Activated CD4-positive, alpha-beta T cell treated with anti-CD3 and anti-CD28 coated beads, Interleukin-2, amount 10 ng/mL, durations not matched to agents 7 days and 5 days (primary cell): ENCODE data around the gene PREX1. TPM values are rescaled to one million over a fixed set of nuclear protein-coding genes. Genes with fewer than 3 reads are reported as not detected.

Experiments used
- CTCF ChIA-PET: fragments of 350-600 bp; sonication (Branson Sonifier 250); formaldehyde crosslinking; loops from one replicate; lab custom pipeline; 2021; ENCODE audit warnings: antibody characterized with exemption; lab: Charles Lee
- POLR2A ChIA-PET: fragments of 350-600 bp; sonication (Branson Sonifier 250); formaldehyde crosslinking; loops from one replicate; lab custom pipeline; 2021; ENCODE audit warnings: antibody characterized with exemption; lab: Charles Lee
- DNase-seq: peaks from one replicate; pipeline ENCODE4 v3.0.0-alpha.2; 2020
- H3K27ac Mint-ChIP-seq: one replicate; pipeline ENCODE4 v1.8.0; 2021; ENCODE audit warnings: mild to moderate bottlenecking, moderate library complexity, mixed read lengths
- H3K27me3 Mint-ChIP-seq: one replicate; pipeline ENCODE4 v1.8.0; 2021; ENCODE audit warnings: mixed read lengths
- H3K36me3 Mint-ChIP-seq: one replicate; pipeline ENCODE4 v1.8.0; 2021; ENCODE audit warnings: low read depth, mixed read lengths
- H3K4me1 Mint-ChIP-seq: one replicate; pipeline ENCODE4 v1.8.0; 2021; ENCODE audit warnings: mixed read lengths
- H3K4me3 Mint-ChIP-seq: one replicate; pipeline ENCODE4 v1.8.0; 2021; ENCODE audit warnings: mild to moderate bottlenecking, moderate library complexity, mixed read lengths
- H3K9me3 Mint-ChIP-seq: one replicate; pipeline ENCODE4 v1.8.0; 2021; ENCODE audit warnings: mixed read lengths
- total RNA-seq, 2 experiments: library from RNA; stranded (reverse); gene quantifications; one replicate each; pipeline ENCODE4 v1.2.3, GENCODE V29; 2021

The PREX1 gene
- total RNA-seq, 2 experiments from 2014 or later: 81.0 to 86.1 TPM

- H3K4me3 Mint-ChIP-seq: no peak overlapping the region
- CTCF ChIA-PET: interaction anchor here (0.6 to 4.0 kb wide), 11 partner anchors 13 to 1420 kb away, joined by 3 to 20 read pairs (median 4); no protein-coding TSS in a partner anchor
- POLR2A ChIA-PET: no interaction called here
- no peak for DNase-seq
- peaks cover 3% of the 10 kb centered on the region for H3K36me3 Mint-ChIP-seq
- no peaks in the 10 kb centered on the region for H3K9me3 Mint-ChIP-seq
- no peaks in the 10 kb centered on the region for H3K27me3 Mint-ChIP-seq
- H3K27ac Mint-ChIP-seq: peak overlapping the region; percentile 5
- H3K4me1 Mint-ChIP-seq: peaks cover 12% of the 10 kb centered on the region
Observed at GRCh38 chr20:48619126-48620101, 208.4 kb downstream of the PREX1 start.

GRCh38 chr20:48618631-48619030 lies 209.2 kb downstream of the PREX1 start:
- no peaks in the 10 kb centered on the region for H3K27me3 Mint-ChIP-seq
- no peaks in the 10 kb centered on the region for H3K9me3 Mint-ChIP-seq
- peaks cover 3% of the 10 kb centered on the region for H3K36me3 Mint-ChIP-seq
- no peak for DNase-seq
- peaks cover 12% of the 10 kb centered on the region for H3K4me1 Mint-ChIP-seq
- ChIA-PET POLR2A (no interaction called here), CTCF (interaction anchor here (3.7 kb wide), 1 partner anchor 941 kb away, joined by 20 read pairs; no protein-coding TSS in a partner anchor)
- H3K27ac Mint-ChIP-seq: no peak overlapping the region
- H3K4me3 Mint-ChIP-seq: no peak overlapping the region

- Mint-ChIP-seq H3K27ac (no peak overlapping the region), H3K4me3 (no peak overlapping the region), H3K9me3 (no peaks in the 10 kb centered on the region), H3K4me1 (peaks cover 12% of the 10 kb centered on the region), H3K27me3 (no peaks in the 10 kb centered on the region), H3K36me3 (peaks cover 3% of the 10 kb centered on the region)
- no peak for DNase-seq
- POLR2A ChIA-PET: no interaction called here
- CTCF ChIA-PET: no interaction called here
Observed at GRCh38 chr20:48618052-48618451, 209.7 kb downstream of the PREX1 start.

GRCh38 chr20:48617481-48617880 lies 210.3 kb downstream of the PREX1 start:
- Mint-ChIP-seq H3K27me3 (no peaks in the 10 kb centered on the region), H3K9me3 (no peaks in the 10 kb centered on the region), H3K4me3 (no peak overlapping the region), H3K27ac (no peak overlapping the region), H3K36me3 (no peaks in the 10 kb centered on the region), H3K4me1 (peaks cover 12% of the 10 kb centered on the region)
- POLR2A ChIA-PET: no interaction called here
- CTCF ChIA-PET: no interaction called here
- no peak for DNase-seq

GRCh38 chr20:48616481-48616880 lies 211.3 kb downstream of the PREX1 start:
- Mint-ChIP-seq H3K27me3 (no peaks in the 10 kb centered on the region), H3K4me3 (no peak overlapping the region), H3K4me1 (peaks cover 10% of the 10 kb centered on the region), H3K9me3 (no peaks in the 10 kb centered on the region), H3K27ac (no peak overlapping the region), H3K36me3 (no peaks in the 10 kb centered on the region)
- DNase-seq: no peak
- CTCF ChIA-PET: no interaction called here
- POLR2A ChIA-PET: no interaction called here

- ChIA-PET POLR2A (no interaction called here), CTCF (no interaction called here)
- H3K27ac Mint-ChIP-seq: no peak overlapping the region
- no peaks in the 10 kb centered on the region for H3K9me3 Mint-ChIP-seq
- peaks cover under 1% of the 10 kb centered on the region for H3K27me3 Mint-ChIP-seq
- H3K4me3 Mint-ChIP-seq: no peak overlapping the region
- H3K4me1 Mint-ChIP-seq: peaks cover 4% of the 10 kb centered on the region
- no peak for DNase-seq
- no peaks in the 10 kb centered on the region for H3K36me3 Mint-ChIP-seq
Observed at GRCh38 chr20:48615871-48616270, 211.9 kb downstream of the PREX1 start.

- Mint-ChIP-seq H3K36me3 (no peaks in the 10 kb centered on the region), H3K9me3 (no peaks in the 10 kb centered on the region), H3K4me1 (no peaks in the 10 kb centered on the region), H3K4me3 (no peak overlapping the region), H3K27ac (no peak overlapping the region), H3K27me3 (peaks cover 2% of the 10 kb centered on the region)
- ChIA-PET CTCF (no interaction called here), POLR2A (no interaction called here)
- no peak for DNase-seq
Observed at GRCh38 chr20:48614593-48615274, 213.1 kb downstream of the PREX1 start.

GRCh38 chr20:48613926-48614325 lies 213.9 kb downstream of the PREX1 start:
- Mint-ChIP-seq H3K27me3 (peaks cover 4% of the 10 kb centered on the region), H3K9me3 (no peaks in the 10 kb centered on the region), H3K4me3 (no peak overlapping the region), H3K4me1 (no peaks in the 10 kb centered on the region), H3K27ac (no peak overlapping the region), H3K36me3 (no peaks in the 10 kb centered on the region)
- CTCF ChIA-PET: no interaction called here
- POLR2A ChIA-PET: no interaction called here
- DNase-seq: no peak

GRCh38 chr20:48612335-48612734 lies 215.5 kb downstream of the PREX1 start:
- POLR2A ChIA-PET: no interaction called here
- Mint-ChIP-seq H3K4me3 (no peak overlapping the region), H3K36me3 (no peaks in the 10 kb centered on the region), H3K27ac (no peak overlapping the region), H3K27me3 (peaks cover 4% of the 10 kb centered on the region), H3K9me3 (no peaks in the 10 kb centered on the region), H3K4me1 (no peaks in the 10 kb centered on the region)
- CTCF ChIA-PET: no interaction called here
- DNase-seq: no peak

- DNase-seq: no peak
- CTCF ChIA-PET: no interaction called here
- Mint-ChIP-seq H3K27me3 (peaks cover 4% of the 10 kb centered on the region), H3K4me1 (no peaks in the 10 kb centered on the region), H3K4me3 (no peak overlapping the region), H3K36me3 (no peaks in the 10 kb centered on the region), H3K27ac (no peak overlapping the region), H3K9me3 (no peaks in the 10 kb centered on the region)
- POLR2A ChIA-PET: no interaction called here
Observed at GRCh38 chr20:48610996-48611395, 216.8 kb downstream of the PREX1 start.

GRCh38 chr20:48609491-48609978 lies 218.3 kb downstream of the PREX1 start:
- Mint-ChIP-seq H3K4me1 (no peaks in the 10 kb centered on the region), H3K9me3 (no peaks in the 10 kb centered on the region), H3K36me3 (no peaks in the 10 kb centered on the region), H3K27me3 (peaks cover 4% of the 10 kb centered on the region), H3K27ac (no peak overlapping the region), H3K4me3 (no peak overlapping the region)
- DNase-seq: no peak
- CTCF ChIA-PET: no interaction called here
- POLR2A ChIA-PET: no interaction called here

- H3K9me3 Mint-ChIP-seq: no peaks in the 10 kb centered on the region
- no peak overlapping the region for H3K27ac Mint-ChIP-seq
- H3K27me3 Mint-ChIP-seq: peaks cover 4% of the 10 kb centered on the region
- no peaks in the 10 kb centered on the region for H3K36me3 Mint-ChIP-seq
- ChIA-PET CTCF (no interaction called here), POLR2A (no interaction called here)
- no peak for DNase-seq
- H3K4me3 Mint-ChIP-seq: no peak overlapping the region
- H3K4me1 Mint-ChIP-seq: no peaks in the 10 kb centered on the region
Observed at GRCh38 chr20:48608756-48609155, 219.0 kb downstream of the PREX1 start.

GRCh38 chr20:48607544-48607865 lies 220.3 kb downstream of the PREX1 start:
- no peaks in the 10 kb centered on the region for H3K4me1 Mint-ChIP-seq
- ChIA-PET CTCF (no interaction called here), POLR2A (no interaction called here)
- H3K27ac Mint-ChIP-seq: no peak overlapping the region
- H3K27me3 Mint-ChIP-seq: peaks cover 4% of the 10 kb centered on the region
- no peaks in the 10 kb centered on the region for H3K9me3 Mint-ChIP-seq
- no peak overlapping the region for H3K4me3 Mint-ChIP-seq
- H3K36me3 Mint-ChIP-seq: no peaks in the 10 kb centered on the region
- DNase-seq: no peak
